Sigmoid colon (tissue), 7 donors: ENCODE measurements around the gene TOM1L2. TPM values are rescaled to one million over a fixed set of nuclear protein-coding genes. Genes with fewer than 3 reads are reported as not detected.

ENCODE experiments used
- DNase-seq: peaks from one replicate; pipeline ENCODE4 v3.0.0-alpha.2; 2019
- H3K27ac ChIP-seq, 4 donors: fragments of 200-600 bp; sonication (generic); one replicate each; pipeline ENCODE4 v1.5.1; 2016 to 2019; ENCODE audit warnings: mild to moderate bottlenecking in 1 of 4
- H3K27me3 ChIP-seq, 3 donors: fragments of 200-600 bp; sonication (generic); one replicate each; pipeline ENCODE4 v1.5.1; 2019; ENCODE audit warnings: mild to moderate bottlenecking in 1 of 3
- H3K36me3 ChIP-seq, 4 donors: fragments of 200-600 bp; sonication (generic); one replicate each; pipeline ENCODE4 v1.5.1; 2016 to 2019
- H3K4me1 ChIP-seq, 4 donors: fragments of 200-600 bp; sonication (generic); one replicate each; pipeline ENCODE4 v1.5.1; 2017 to 2019
- H3K4me3 ChIP-seq, 4 donors: fragments of 200-600 bp; sonication (generic); one replicate each; pipeline ENCODE4 v1.5.1; 2017 to 2019; ENCODE audit warnings: mild to moderate bottlenecking in 2 of 4, moderate library complexity in 1 of 4
- H3K9me3 ChIP-seq, 4 donors: fragments of 200-600 bp in 3 of 4; sonication (generic) in 3 of 4; one replicate each; pipeline versions ENCODE4 v1.5.1 to v1.6.1; 2013 to 2019
- EP300 ChIP-seq, 4 donors: sonication (generic); formaldehyde crosslinking; IDR thresholded peaks; one replicate each; pipeline ENCODE4 v1.6.1; 2017; ENCODE audit warnings: antibody characterized with exemption in 4 of 4
- POLR2A ChIP-seq, 2 donors: fragments of 450-650 bp; IDR thresholded peaks; one replicate each; pipeline ENCODE4 v1.6.1; 2016; ENCODE audit warnings: antibody characterized with exemption in 2 of 2, mild to moderate bottlenecking in 2 of 2, moderate library complexity in 2 of 2
- POLR2AphosphoS5 ChIP-seq, 4 donors: sonication (generic); formaldehyde crosslinking; IDR thresholded peaks; one replicate each; pipeline ENCODE4 v1.6.1; 2017; ENCODE audit warnings: antibody characterized with exemption in 4 of 4
- WGBS, 2 donors: extraction: QIAGEN DNeasy Blood & Tissue Kit; methylation state at CpG; one replicate each; pipeline ENCODE4 v1.1.7; 2013; 5-methylcytosine and 5-hydroxymethylcytosine counted together
- intact Hi-C: fragments of 100-400 bp; cut with DNase I; formaldehyde crosslinking; loops from one replicate; pipeline ENCODE4 v1.15.1; 2023
- polyA plus RNA-seq, 3 donors: library from polyadenylated mRNA; stranded (reverse); fragments of 200-250 nt; gene quantifications; one replicate each; pipeline ENCODE4 v1.2.3, GENCODE V29; 2013
- total RNA-seq, 4 donors: library from RNA; depleted of rRNA; stranded (reverse); fragments of >200 nt; gene quantifications; one replicate each; pipeline ENCODE4 v1.1.0, GENCODE V29; 2016
- TF ChIP-seq, protein P1 (sequence below), 4 experiments: fragments of 450-650 bp in 3 of 4; fragments of 200-600 bp in 1 of 4; IDR thresholded peaks; one replicate each; pipeline ENCODE4 v1.5.1; 2016 to 2019; ENCODE audit warnings: antibody characterized with exemption in 4 of 4, mild to moderate bottlenecking in 3 of 4, moderate library complexity in 2 of 4
- donor health status: healthy with polysubstance abuse.
- donor health status: Bipolar disorder and iron deficiency.
- donor health status: healthy.

Gene TOM1L2
- total and polyA plus RNA-seq, 7 donors: 13.8 to 215 (median 43.3) TPM

DNA sequence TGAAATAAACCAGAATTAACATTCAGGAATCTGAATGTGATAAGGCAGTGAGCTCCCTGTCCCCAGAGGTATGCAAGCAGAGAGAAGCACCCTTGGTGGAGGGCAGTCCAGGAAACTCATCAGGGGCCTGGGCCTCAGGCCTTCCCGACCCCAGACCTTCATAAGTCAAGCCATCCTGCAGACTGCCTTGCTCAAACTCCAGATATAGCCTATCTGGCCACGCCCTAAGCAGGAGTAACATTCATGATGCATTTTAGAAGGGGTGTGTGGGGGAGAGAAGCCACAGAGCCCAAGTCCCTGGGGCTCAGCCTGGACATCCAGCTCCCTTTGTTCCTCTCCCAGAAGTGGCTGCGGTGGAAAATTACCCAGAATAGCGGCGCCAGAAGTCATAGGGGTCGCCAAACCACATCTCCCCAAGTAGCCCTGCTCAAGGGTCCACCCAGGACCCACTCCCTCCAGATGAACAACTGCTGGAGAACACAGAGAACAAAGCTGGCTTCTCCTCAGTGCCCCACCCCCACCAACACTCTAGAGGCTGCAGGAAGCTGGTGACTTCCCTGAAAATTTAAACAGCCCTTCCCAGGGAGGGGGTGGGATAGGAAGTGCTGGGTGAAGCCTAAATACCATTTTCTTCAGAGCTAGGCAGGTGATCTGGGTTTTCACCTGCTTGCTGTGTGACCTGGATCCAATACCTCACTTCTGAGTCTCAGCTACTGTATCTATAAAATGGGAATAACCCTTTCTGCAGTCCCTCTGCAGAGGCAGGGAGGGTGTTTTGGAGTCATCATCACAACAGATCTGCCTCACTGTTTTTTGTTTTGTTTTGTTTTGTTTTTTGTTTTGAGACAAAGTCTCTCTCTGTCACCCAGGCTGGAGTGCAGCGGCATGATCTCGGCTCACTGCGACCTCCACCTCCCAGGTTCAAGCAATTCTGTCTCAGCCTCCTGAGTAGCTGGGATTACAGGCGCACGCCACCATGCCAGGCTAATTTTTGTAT, 133.9 kb downstream of the TOM1L2 start:
- H3K27ac ChIP-seq: peak overlapping the region; percentile 99 to 100 (median 100)
- no peaks in the 10 kb centered on the region for H3K27me3 ChIP-seq
- peak in 2 of 4 donors; percentile 3 to 25 for TF ChIP-seq POLR2AphosphoS5 (IDR thresholded peaks at IDR 0.05)
- TF ChIP-seq, protein P1, sequence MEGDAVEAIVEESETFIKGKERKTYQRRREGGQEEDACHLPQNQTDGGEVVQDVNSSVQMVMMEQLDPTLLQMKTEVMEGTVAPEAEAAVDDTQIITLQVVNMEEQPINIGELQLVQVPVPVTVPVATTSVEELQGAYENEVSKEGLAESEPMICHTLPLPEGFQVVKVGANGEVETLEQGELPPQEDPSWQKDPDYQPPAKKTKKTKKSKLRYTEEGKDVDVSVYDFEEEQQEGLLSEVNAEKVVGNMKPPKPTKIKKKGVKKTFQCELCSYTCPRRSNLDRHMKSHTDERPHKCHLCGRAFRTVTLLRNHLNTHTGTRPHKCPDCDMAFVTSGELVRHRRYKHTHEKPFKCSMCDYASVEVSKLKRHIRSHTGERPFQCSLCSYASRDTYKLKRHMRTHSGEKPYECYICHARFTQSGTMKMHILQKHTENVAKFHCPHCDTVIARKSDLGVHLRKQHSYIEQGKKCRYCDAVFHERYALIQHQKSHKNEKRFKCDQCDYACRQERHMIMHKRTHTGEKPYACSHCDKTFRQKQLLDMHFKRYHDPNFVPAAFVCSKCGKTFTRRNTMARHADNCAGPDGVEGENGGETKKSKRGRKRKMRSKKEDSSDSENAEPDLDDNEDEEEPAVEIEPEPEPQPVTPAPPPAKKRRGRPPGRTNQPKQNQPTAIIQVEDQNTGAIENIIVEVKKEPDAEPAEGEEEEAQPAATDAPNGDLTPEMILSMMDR (IDR thresholded peaks at IDR 0.05): no peak
- TF ChIP-seq EP300 (IDR thresholded peaks at IDR 0.05): no peak
- TF ChIP-seq POLR2A (IDR thresholded peaks at IDR 0.05): no peak
- intact Hi-C loops: loop anchor here (2.0 kb wide), 1 partner anchor 15 kb away; no protein-coding TSS in a partner anchor
- no peaks in the 10 kb centered on the region for H3K36me3 ChIP-seq
- no peak for DNase-seq
- H3K9me3 ChIP-seq: no peaks in the 10 kb centered on the region
- H3K4me1 ChIP-seq: peaks cover 0 to 75% (median 66%) of the 10 kb centered on the region in 4 donors
- H3K4me3 ChIP-seq: no peak overlapping the region
- WGBS, 2 donors: 37 to 63% methylated on average over 11 of the region's 11 CpGs

DNA sequence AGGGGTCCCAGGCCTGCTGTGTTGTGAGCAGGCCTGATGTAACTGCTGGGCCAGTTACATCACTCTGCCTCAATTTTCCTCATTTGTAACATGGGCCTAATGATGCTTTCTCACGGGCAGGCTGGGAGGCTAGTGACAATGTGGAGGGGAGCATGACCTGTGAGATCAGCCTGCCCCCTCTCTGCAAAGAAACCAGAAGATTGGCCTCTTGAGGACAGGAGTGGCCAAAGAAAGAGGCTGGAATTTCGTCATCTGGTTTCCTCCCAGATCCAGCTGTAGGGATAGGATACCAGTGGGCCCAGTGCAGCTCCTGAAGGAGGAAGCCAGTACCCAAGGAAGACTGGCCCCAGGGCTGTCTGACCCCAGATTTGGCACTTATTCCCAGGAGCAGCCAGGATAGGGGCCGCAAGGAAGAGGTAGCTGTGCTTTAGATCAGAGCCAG, 134.8 kb downstream of the TOM1L2 start:
- H3K36me3 ChIP-seq: no peaks in the 10 kb centered on the region
- peaks cover 0 to 75% (median 73%) of the 10 kb centered on the region in 4 donors for H3K4me1 ChIP-seq
- peak overlapping the region in 3 of 4 donors; percentile 84 to 95 (median 94) for H3K4me3 ChIP-seq
- peak; percentile 86 for DNase-seq
- TF ChIP-seq POLR2AphosphoS5 (IDR thresholded peaks at IDR 0.05): peak; percentile 24 to 70 (median 44)
- TF ChIP-seq EP300 (IDR thresholded peaks at IDR 0.05): no peak
- TF ChIP-seq, protein P1 (IDR thresholded peaks at IDR 0.05): no peak
- TF ChIP-seq POLR2A (IDR thresholded peaks at IDR 0.05): no peak
- peak overlapping the region; percentile 99 to 100 (median 100) for H3K27ac ChIP-seq
- H3K27me3 ChIP-seq: no peaks in the 10 kb centered on the region
- intact Hi-C loops: loop anchor here (2.0 kb wide), 1 partner anchor 15 kb away; no protein-coding TSS in a partner anchor
- 38 to 61% methylated on average over 3 of the region's 3 CpGs for WGBS, 2 donors
- no peaks in the 10 kb centered on the region for H3K9me3 ChIP-seq

DNA sequence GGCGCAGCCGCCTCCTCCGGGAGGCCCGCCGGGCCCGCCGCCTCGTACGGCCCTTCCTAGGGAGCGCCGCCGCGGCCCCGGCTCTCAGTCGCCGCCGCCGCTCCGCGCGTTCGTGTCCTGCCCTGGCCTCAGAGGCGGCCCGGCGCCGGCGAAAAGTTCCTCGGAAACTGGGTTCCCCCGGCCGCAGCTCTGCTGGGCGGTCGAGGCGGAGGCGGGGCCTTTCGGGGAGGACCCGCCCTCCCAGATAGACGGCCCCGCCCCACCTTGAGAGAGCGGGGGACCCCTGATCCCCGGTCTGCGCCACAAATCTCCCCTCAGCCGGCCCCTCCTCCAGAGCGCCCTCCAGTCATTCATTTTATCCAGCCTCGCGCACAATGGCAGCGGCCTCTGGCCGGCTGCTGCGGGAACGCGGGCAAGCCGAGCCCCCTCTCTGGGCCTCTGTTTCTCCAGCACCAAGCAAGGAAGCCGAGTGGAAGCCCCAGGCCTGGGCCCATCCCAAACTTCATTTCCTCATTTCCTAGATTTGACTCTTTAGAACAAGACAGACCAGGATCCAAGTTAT, 135.3 kb downstream of the TOM1L2 start, which contains the start of gene SREBF1:
SREBF1 (minus strand) TSS at position 169 of the 562 bp plus-strand sequence. CDS start 169 bp downstream, outside the sequence.
- TF ChIP-seq, protein P1 (IDR thresholded peaks at IDR 0.05): no peak
- peak in 2 of 4 donors; percentile 36 to 58 for TF ChIP-seq POLR2AphosphoS5 (IDR thresholded peaks at IDR 0.05)
- Histone ChIP-seq H3K9me3 (no peaks in the 10 kb centered on the region), H3K36me3 (no peaks in the 10 kb centered on the region), H3K27me3 (no peaks in the 10 kb centered on the region), H3K4me1 (peaks cover 0 to 78% (median 77%) of the 10 kb centered on the region in 4 donors), H3K27ac (peak within 1 kb of the TSS; percentile 99 to 100 (median 100)), H3K4me3 (peak within 1 kb of the TSS; percentile 84 to 95 (median 92))
- 1 to 2% methylated on average over 52 of the region's 52 CpGs for WGBS, 2 donors
- intact Hi-C loops: loop anchor here (2.0 kb wide), 1 partner anchor 14 kb away; no protein-coding TSS in a partner anchor
- peak; percentile 86 for DNase-seq

DNA sequence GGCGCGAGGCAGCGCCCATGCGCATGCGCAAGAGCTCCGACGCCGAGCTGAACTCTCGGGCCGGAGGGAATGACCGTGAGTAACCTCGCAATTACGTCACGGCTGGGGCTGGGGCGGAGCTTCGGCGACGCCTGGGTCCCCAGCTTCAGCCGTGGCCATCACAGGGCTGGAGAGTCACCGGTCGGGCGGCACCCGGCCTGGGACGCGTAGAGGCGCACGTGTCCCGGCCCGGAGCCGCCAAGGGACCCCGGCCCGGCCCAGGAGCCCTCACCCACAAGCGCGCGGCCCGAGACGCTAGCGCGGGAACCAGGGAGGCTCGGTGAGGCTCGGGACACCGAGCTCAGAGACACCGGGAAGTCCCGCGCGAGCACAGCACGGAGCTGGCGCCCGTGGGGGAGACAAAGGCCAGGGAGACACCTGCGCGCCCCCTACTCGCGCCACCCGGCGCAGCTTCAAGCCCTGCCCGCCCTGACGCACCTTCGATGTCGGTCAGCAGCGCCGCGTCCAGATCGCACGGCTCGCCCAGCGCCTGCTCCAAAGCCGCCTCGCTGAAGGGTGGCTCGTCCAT, 135.9 kb downstream of the TOM1L2 start:
- Histone ChIP-seq H3K36me3 (no peaks in the 10 kb centered on the region), H3K27me3 (no peaks in the 10 kb centered on the region), H3K4me3 (peak overlapping the region; percentile 84 to 95 (median 92)), H3K9me3 (no peaks in the 10 kb centered on the region), H3K27ac (peak overlapping the region; percentile 99 to 100 (median 100)), H3K4me1 (peaks cover 0 to 84% (median 80%) of the 10 kb centered on the region in 4 donors)
- intact Hi-C loops: loop anchor here (2.0 kb wide), 1 partner anchor 14 kb away; no protein-coding TSS in a partner anchor
- 0% methylated on average over 69 of the region's 69 CpGs for WGBS, 2 donors
- TF ChIP-seq EP300 (IDR thresholded peaks at IDR 0.05) (peak in 2 of 4 donors; percentile 33 to 88), POLR2AphosphoS5 (IDR thresholded peaks at IDR 0.05) (peak; percentile 95 to 99 (median 99)), POLR2A (IDR thresholded peaks at IDR 0.05) (peak; percentile 94 to 99)
- TF ChIP-seq, protein P1 (IDR thresholded peaks at IDR 0.05): no peak
- DNase-seq: peak; percentile 99
